ENCODE measurements around the gene CDH23.

CDH23 gene

GRCh38 chr10:71723311-71723710, 326.6 kb downstream of the CDH23 start:
- ChIA-PET POLR2A (ENCODE audit: low non-redundant PET) (no interaction called here), CTCF (interaction anchor here (0.7 kb wide), 1 partner anchor 38 kb away, joined by 3 read pairs; no protein-coding TSS in a partner anchor)
- DNase-seq (ENCODE audit: low spot score): no peak
- H3K27ac ChIP-seq: no peak overlapping the region
- TF ChIP-seq CTCF (conservative IDR thresholded peaks at IDR 0.05; ENCODE audit: low read depth): no peak

DNA sequence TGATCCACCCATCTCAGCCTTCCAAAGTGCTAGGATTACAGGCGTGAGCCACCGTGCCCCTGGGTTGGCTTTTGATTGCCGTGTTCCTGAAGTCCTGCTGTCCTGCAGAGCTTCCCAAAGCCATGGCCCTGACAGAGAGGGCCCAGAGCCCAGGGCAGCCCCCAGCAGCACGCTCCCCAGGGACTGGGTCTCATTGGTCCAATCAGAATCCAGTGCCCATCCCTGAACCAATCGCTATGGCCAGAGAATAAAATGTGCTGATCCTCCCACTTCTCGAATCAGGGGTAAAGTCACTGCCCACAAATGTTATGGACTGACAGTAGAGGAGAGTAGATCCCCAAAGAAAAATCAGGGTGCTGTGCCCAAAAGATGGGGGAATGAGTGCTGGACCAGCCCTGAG, 327.8 kb downstream of the CDH23 start:
- no peak for TF ChIP-seq CTCF (conservative IDR thresholded peaks at IDR 0.05; ENCODE audit: low read depth)
- no peak overlapping the region for H3K27ac ChIP-seq
- CTCF ChIA-PET: interaction anchor here (1.1 kb wide), 1 partner anchor 49 kb away, joined by 6 read pairs; the partner anchor contains the start of gene VSIR

DNA sequence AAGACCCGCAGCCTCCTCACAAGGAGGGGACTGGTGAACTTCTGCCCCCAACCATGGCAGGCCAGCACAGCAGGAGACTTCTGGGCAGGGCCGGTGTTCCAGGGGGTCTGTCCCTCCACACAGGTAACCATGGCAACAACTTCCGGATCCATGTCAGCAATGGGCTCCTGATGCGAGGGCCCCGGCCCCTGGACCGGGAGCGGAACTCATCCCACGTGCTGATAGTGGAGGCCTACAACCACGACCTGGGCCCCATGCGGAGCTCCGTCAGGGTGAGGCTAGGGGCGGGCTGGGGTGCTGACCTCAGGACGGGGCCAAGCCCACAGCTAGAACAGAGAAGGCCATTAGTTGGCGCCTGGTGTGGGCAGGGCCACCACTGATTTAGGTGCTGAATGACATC, 328.5 kb downstream of the CDH23 start:
- ChIA-PET CTCF (no interaction called here), POLR2A (ENCODE audit: low non-redundant PET) (no interaction called here)
- no peak for DNase-seq (ENCODE audit: low spot score)
- no peak for TF ChIP-seq CTCF (conservative IDR thresholded peaks at IDR 0.05; ENCODE audit: low read depth)
- no peak overlapping the region for H3K27ac ChIP-seq

More for the DNA sequence above, 327.8 kb downstream of the CDH23 start:
- POLR2A ChIA-PET (ENCODE audit: low non-redundant PET): no interaction called here
- DNase-seq (ENCODE audit: low spot score): no peak

- peak overlapping the region; percentile 95 for H3K27ac ChIP-seq
- CTCF ChIA-PET: interaction anchor here (0.7 kb wide), 1 partner anchor 9 kb away, joined by 3 read pairs; no protein-coding TSS in a partner anchor
- DNase-seq (ENCODE audit: low spot score): peak; percentile 46
- POLR2A ChIA-PET (ENCODE audit: low non-redundant PET): no interaction called here
- TF ChIP-seq CTCF (conservative IDR thresholded peaks at IDR 0.05; ENCODE audit: low read depth): no peak; the same call in 1 of the 2 replicates
Observed at GRCh38 chr10:71725998-71726579, 329.4 kb downstream of the CDH23 start.

DNA sequence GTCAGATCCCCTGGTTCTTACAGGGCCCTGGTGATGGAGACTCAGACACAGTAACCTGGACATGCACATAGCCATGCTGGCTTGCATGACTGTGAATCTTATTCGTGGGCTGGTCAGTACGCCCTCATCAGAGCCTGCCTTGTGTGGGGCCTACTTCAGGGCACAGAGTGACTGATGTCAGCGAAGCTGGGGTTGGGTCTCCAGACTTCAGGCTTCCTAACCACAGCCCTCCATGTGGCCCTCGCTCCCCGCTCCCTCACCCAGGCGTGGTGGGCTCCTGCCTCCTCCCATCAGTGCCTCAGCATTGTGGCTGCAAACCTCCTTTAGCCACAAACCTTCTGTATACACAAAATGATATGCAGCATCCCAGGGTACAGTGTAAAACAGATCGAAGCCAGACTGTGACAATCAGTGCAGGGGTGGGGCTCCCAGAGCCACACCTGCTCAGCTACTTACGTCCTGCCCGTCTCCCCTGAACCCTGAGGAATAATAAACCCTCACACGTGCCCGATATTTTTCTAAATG, 329.9 kb downstream of the CDH23 start:
- POLR2A ChIA-PET (ENCODE audit: low non-redundant PET): no interaction called here
- no peak for DNase-seq (ENCODE audit: low spot score)
- CTCF ChIA-PET: interaction anchor here (0.7 kb wide), 1 partner anchor 9 kb away, joined by 3 read pairs; no protein-coding TSS in a partner anchor
- TF ChIP-seq CTCF (conservative IDR thresholded peaks at IDR 0.05; ENCODE audit: low read depth): no peak
- H3K27ac ChIP-seq: peak overlapping the region; percentile 95

DNA sequence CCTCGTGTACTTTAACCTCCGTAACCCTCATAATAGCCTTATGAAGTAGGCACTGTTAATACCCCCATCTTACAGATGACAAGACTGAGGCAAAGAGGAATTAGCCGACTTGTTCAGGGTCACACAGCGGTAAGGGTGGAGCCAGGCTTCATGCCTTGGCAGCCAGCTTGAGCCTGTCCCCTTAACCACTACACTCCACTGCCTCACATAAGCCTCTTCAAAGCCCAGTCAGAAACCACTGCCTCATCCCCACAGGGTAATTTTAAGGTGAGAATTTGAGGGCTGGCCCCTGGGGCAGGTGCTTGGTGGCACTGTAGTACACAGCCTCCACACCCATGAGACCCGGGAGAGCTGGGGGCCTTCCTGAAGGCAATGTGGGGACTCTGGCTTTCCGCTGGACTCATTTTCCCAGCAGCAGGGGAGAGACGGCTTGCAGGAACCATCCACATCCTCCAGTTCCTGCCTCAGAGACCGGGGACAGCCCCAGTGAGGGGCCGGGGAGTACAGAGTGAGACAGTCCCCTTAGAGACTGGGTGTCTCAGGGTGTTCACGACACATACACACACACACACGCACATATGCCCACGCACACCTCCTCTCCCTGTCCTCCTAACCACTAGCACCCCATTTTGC, 330.5 kb downstream of the CDH23 start:
- no peak for TF ChIP-seq CTCF (conservative IDR thresholded peaks at IDR 0.05; ENCODE audit: low read depth)
- H3K27ac ChIP-seq: peak overlapping the region; percentile 95
- POLR2A ChIA-PET (ENCODE audit: low non-redundant PET): no interaction called here
- no peak for DNase-seq (ENCODE audit: low spot score)
- CTCF ChIA-PET: interaction anchor here (0.7 to 0.9 kb wide), 2 partner anchors 8 to 14 kb away, joined by 3 read pairs; no protein-coding TSS in a partner anchor

All from RWPE1 (cell line).